Neural progenitor cell (in vitro differentiated cells): ENCODE results near the gene GNL3. TPM values are rescaled to one million over a fixed set of nuclear protein-coding genes. Genes with fewer than 3 reads are reported as not detected.

Experiments
- DNase-seq: peaks from one replicate; pipeline ENCODE4 v3.0.0-alpha.2; 2016; ENCODE audit warnings: low spot score
- H2AFZ ChIP-seq: fragments of 200-600 bp; sonication (generic); replicated peaks from 2 replicates; pipeline ENCODE4 v1.6.1; 2016; ENCODE audit warnings: antibody characterized with exemption
- H3F3A ChIP-seq: fragments of 200-600 bp; sonication (generic); 2 replicates; pipeline ENCODE4 v1.6.1; 2016; ENCODE audit warnings: antibody characterized with exemption, low read depth
- H3K27ac ChIP-seq: fragments of 200-600 bp; sonication (generic); 2 replicates; pipeline ENCODE4 v1.5.1; 2016; ENCODE audit warnings: mild to moderate bottlenecking
- H3K27me3 ChIP-seq: fragments of 200-600 bp; sonication (generic); 2 replicates; pipeline ENCODE4 v1.6.1; 2016; ENCODE audit warnings: mild to moderate bottlenecking, moderate library complexity
- H3K36me3 ChIP-seq: fragments of 200-600 bp; sonication (generic); 2 replicates; pipeline ENCODE4 v1.5.1; 2016
- H3K4me1 ChIP-seq: fragments of 200-600 bp; sonication (generic); 2 replicates; pipeline ENCODE4 v1.6.1; 2016; ENCODE audit warnings: mixed run types
- H3K4me2 ChIP-seq: fragments of 200-600 bp; sonication (generic); 2 replicates; pipeline ENCODE4 v1.6.1; 2016
- H3K4me3 ChIP-seq: fragments of 200-600 bp; sonication (generic); 2 replicates; pipeline ENCODE4 v1.5.1; 2016
- H3K79me2 ChIP-seq: fragments of 200-600 bp; sonication (generic); 2 replicates; pipeline ENCODE4 v1.6.1; 2016; ENCODE audit warnings: low read depth
- H3K9ac ChIP-seq: fragments of 200-600 bp; sonication (generic); 2 replicates; pipeline ENCODE4 v1.6.1; 2016
- H3K9me3 ChIP-seq: fragments of 200-600 bp; sonication (generic); 2 replicates; pipeline ENCODE4 v1.5.1; 2016; ENCODE audit warnings: low read depth
- H4K20me1 ChIP-seq: fragments of 200-600 bp; sonication (generic); 2 replicates; pipeline ENCODE4 v1.6.1; 2016; ENCODE audit warnings: low read depth
- H3K27ac Mint-ChIP-seq: 3 replicates; pipeline ENCODE4 v1.8.0; 2021; ENCODE audit warnings: mixed read lengths
- H3K27me3 Mint-ChIP-seq: 2 replicates; pipeline ENCODE4 v1.8.0; 2022; ENCODE audit warnings: low read depth, mild to moderate bottlenecking, inconsistent platforms, moderate library complexity, mixed read lengths; ENCODE audit not compliant: insufficient read depth
- H3K36me3 Mint-ChIP-seq: 3 replicates; pipeline ENCODE4 v1.8.0; 2021; ENCODE audit warnings: mixed read lengths
- H3K4me1 Mint-ChIP-seq: 3 replicates; pipeline ENCODE4 v1.8.0; 2021; ENCODE audit warnings: mixed read lengths
- H3K4me3 Mint-ChIP-seq: 3 replicates; pipeline ENCODE4 v1.8.0; 2021; ENCODE audit warnings: mild to moderate bottlenecking, moderate library complexity, mixed read lengths
- H3K9me3 Mint-ChIP-seq: 3 replicates; pipeline ENCODE4 v1.8.0; 2020; ENCODE audit warnings: mixed read lengths
- CTCF ChIP-seq: fragments of 200-600 bp; sonication (generic); IDR thresholded peaks from 2 replicates; pipeline ENCODE4 v1.5.1; 2017; ENCODE audit warnings: antibody characterized with exemption, mild to moderate bottlenecking
- EZH2 ChIP-seq: fragments of 200-600 bp; sonication (generic); IDR thresholded peaks from 2 replicates; pipeline ENCODE4 v1.6.1; 2017; ENCODE audit warnings: antibody characterized with exemption, mild to moderate bottlenecking, moderate library complexity
- EZH2phosphoT487 ChIP-seq: fragments of 200-600 bp; sonication (generic); IDR thresholded peaks from 2 replicates; pipeline ENCODE4 v1.6.1; 2017; ENCODE audit warnings: antibody characterized with exemption
- total RNA-seq: library from RNA; depleted of rRNA; stranded (reverse); fragments of >200 nt; gene quantifications from 2 replicates; pipeline ENCODE4 v1.2.3, GENCODE V29; 2015; ENCODE audit warnings: low replicate concordance

Gene GNL3
- total RNA-seq, 1 donor from 2014 or later: 169 TPM

GRCh38 chr3:52697632-52697965 lies 11.8 kb downstream of the GNL3 start:
- Histone ChIP-seq H3K79me2 (peaks cover 20% of the 10 kb centered on the region), H3K27ac (no peak overlapping the region), H4K20me1 (no peaks in the 10 kb centered on the region), H3K9ac (no peak overlapping the region), H3K4me1 (no peaks in the 10 kb centered on the region), H3K4me3 (no peak overlapping the region), H2AFZ (no peak overlapping the region), H3K4me2 (no peak overlapping the region), H3K9me3 (no peaks in the 10 kb centered on the region), H3K27me3 (no peaks in the 10 kb centered on the region), H3F3A (peaks cover 70% of the 10 kb centered on the region), H3K36me3 (peaks cover 5% of the 10 kb centered on the region)
- Mint-ChIP-seq H3K4me1 (no peaks in the 10 kb centered on the region), H3K36me3 (peaks cover 29% of the 10 kb centered on the region), H3K27ac (no peak overlapping the region), H3K9me3 (no peaks in the 10 kb centered on the region), H3K4me3 (no peak overlapping the region), H3K27me3 (no peaks in the 10 kb centered on the region)
- DNase-seq: no peak
- TF ChIP-seq CTCF: no peak
- TF ChIP-seq EZH2phosphoT487: no peak
- no peak for TF ChIP-seq EZH2

- Mint-ChIP-seq H3K27me3 (peaks cover 8% of the 10 kb centered on the region), H3K9me3 (no peaks in the 10 kb centered on the region), H3K36me3 (peaks cover 7% of the 10 kb centered on the region), H3K27ac (no peak overlapping the region), H3K4me3 (peak overlapping the region; percentile 97), H3K4me1 (peaks cover 27% of the 10 kb centered on the region)
- Histone ChIP-seq H3K36me3 (peaks cover 6% of the 10 kb centered on the region), H3K9me3 (no peaks in the 10 kb centered on the region), H3K27ac (no peak overlapping the region), H3K27me3 (no peaks in the 10 kb centered on the region), H4K20me1 (peaks cover 7% of the 10 kb centered on the region), H2AFZ (no peak overlapping the region), H3K9ac (no peak overlapping the region), H3K4me2 (peak overlapping the region; percentile 97), H3K4me3 (no peak overlapping the region), H3K4me1 (peaks cover 18% of the 10 kb centered on the region), H3K79me2 (peaks cover 71% of the 10 kb centered on the region), H3F3A (peaks cover 30% of the 10 kb centered on the region)
- TF ChIP-seq CTCF (no peak), EZH2 (no peak)
- no peak for DNase-seq
These were observed 17.5 kb downstream of the GNL3 start for GRCh38 chr3:52703341-52703740.

- peaks cover 72% of the 10 kb centered on the region for H3K79me2 ChIP-seq
- TF ChIP-seq CTCF (no peak), EZH2 (no peak), EZH2phosphoT487 (no peak)
- no peaks in the 10 kb centered on the region for H3K9me3 ChIP-seq
- peaks cover 27% of the 10 kb centered on the region for H3K4me1 Mint-ChIP-seq
- peak overlapping the region; percentile 75 for H3K9ac ChIP-seq
- H2AFZ ChIP-seq: peak overlapping the region; percentile 95
- peaks cover 8% of the 10 kb centered on the region for H3K27me3 Mint-ChIP-seq
- peak; percentile 24 for DNase-seq
- H3K36me3 Mint-ChIP-seq: peaks cover 9% of the 10 kb centered on the region
- H3F3A ChIP-seq: peaks cover 31% of the 10 kb centered on the region
- H3K36me3 ChIP-seq: peaks cover 8% of the 10 kb centered on the region
- peak overlapping the region; percentile 97 for H3K4me3 Mint-ChIP-seq
- H3K4me3 ChIP-seq: peak overlapping the region; percentile 81
- peak overlapping the region; percentile 78 for H3K27ac Mint-ChIP-seq
- H3K4me2 ChIP-seq: peak overlapping the region; percentile 97
- no peak overlapping the region for H3K27ac ChIP-seq
- no peaks in the 10 kb centered on the region for H3K27me3 ChIP-seq
- H3K4me1 ChIP-seq: peaks cover 18% of the 10 kb centered on the region
- peaks cover 7% of the 10 kb centered on the region for H4K20me1 ChIP-seq
- no peaks in the 10 kb centered on the region for H3K9me3 Mint-ChIP-seq
These were observed 19.0 kb downstream of the GNL3 start for GRCh38 chr3:52704611-52705437.
